ENCODE results near the gene KIF5C.
"Not testable (repeated sequence)": the region's sequence is repeated elsewhere in the genome, so short reads cannot be mapped to it uniquely, and the experiment has no call there.

The KIF5C gene

DNA sequence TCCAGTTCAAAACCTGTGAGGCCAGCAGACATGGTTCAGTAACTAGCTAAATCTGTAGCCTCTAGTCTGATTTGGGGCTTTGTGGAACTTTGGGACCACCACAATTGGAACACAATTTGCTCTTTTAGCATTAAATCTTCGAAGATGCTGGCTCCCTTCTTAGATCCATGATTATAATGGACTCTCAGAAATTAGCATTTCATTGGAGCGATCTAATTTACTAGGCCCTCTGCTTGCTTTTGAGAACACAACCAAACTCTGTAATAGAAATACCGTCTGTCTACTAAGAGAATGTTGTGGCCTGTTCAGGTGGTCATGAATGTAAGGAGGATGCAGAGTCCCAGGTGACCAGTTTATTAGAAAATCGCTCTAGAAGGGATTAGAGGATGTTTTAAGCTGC is 93.3 kb downstream of the KIF5C start:
- no peak for DNase-seq

DNA sequence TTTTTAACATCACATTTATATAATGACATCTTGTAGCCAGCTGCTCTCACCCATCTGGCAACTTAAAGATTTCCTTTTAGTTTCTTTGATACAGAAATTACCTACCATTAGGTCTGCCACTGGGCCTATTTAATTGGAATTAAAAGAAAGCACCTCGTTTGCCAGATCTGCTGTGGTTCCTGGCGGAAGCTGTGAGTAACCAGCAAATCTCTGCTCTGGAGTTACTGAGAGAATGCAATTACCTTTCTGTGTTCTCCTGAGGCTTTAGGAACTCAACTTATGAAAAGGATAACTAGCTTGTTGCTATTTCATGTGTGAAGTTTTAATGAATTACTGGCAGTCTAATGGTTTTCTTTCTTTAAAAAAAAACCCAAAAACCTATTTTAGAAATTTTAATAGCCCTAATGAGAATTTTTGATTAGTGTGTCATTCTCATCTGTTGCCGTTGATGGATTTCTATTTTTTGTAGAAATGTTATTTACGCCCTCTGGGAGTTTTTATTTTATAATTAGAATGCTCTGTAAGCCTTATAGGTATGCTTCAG is 93.8 kb downstream of the KIF5C start:
- no peak for DNase-seq

DNA sequence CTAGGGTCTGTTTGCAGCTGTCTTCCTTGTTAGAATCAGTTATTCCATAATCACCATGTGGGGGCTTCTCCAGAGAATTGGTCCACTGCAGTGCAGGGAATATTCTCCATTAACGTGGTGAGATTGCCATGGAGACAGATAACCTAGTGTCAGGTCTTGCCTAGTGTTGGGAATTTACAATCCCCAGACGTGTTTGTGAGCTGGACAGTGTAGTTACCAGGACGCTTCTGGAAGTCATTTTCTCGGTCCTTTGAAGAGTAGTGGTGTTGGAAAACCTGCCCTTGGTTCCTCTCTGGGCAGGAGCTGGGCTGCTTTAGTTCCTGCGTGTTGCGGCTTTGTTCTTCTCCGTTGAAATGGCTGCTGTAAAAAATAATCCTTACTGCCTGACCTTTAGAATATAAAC is 94.6 kb downstream of the KIF5C start:
- DNase-seq, result no peak

DNA sequence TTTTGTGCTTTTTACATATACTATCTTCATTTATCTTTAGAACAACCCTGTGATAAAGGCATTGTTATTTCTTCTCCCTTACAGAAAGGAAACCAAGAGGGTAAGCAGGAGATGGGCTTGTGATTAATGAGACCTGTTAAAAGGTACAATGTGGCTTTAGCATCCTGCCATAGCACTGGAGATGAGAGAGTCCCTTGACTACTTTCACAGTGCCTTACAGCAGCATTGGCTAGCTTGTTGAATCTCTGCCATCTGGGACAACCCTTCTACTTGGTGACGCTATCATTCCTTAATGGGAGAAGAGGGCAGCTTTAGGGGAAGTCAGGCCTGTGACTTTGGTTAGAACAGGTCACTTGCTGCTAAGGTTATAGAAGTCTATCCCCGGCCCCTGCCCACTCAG is 95.4 kb downstream of the KIF5C start:
- DNase-seq, result no peak

DNA sequence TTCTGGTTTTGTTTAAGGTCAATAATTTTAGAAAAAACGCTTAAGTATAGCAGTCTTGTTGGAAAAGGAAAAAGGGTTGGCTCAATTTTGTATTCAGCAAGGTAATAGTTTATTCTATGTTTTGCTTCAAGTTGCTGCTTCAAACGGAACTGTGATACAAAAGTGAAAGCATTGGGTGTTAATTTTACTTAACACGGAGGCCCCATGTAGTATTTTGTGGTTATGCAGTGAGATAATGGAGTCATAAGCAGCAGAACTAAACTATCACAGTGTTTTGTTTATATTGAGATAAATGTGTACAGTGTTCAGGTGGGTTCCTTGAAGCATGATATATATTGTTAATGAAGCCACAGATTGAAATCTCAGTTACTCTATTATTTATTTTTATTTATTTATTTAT is 96.5 kb downstream of the KIF5C start:
- DNase-seq, result peak; percentile 26

DNA sequence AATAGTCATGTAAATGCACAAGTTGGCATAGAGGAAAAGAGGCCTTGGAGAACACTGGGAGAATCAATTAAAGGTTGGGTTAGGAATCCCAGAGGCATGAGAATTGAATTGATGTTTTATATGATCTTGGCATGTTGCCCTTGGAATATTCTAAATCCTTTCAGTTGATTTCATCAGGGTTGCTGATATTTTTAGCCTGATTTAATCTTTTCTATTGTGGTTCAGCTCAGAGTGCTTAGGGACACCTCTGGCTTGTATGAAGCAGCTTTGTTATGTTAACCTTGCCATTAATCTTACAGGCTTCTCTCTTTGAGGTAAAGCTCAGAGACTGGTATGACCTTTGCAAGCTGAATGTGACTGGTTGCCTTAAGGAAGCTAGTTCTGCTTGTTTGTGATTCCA is 99.1 kb downstream of the KIF5C start:
- DNase-seq, result no peak

DNA sequence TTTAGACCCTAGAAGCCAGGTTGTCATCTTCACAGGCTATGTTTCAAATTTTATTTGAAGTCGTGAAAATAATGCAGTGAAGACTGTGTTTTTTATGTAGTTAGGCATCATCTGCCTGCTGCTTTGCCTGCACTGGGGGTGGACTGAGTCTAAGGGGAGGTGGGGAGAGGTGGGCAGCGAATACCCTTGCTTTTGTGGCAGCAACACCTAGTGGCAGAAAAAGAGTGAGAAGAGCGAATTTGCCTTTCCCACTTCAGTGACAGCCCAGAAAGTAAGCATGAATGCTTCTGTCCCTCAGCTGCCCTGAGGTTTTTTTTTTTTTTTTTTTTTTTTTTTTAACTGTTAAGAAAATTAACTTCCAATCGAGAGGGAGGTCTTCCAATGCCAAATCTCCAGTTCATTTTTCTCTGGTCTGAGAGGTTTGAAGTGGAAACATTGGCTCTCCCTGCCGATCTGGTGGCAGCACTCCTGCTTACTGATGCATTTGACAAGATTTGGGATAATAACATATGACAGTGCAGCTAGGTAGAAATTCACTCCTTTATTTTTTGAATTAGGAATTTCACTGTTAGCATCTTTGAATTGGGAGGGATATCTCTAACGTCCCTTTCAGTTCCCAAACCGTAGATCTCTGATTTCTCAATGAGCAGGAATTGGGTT is 103.1 kb downstream of the KIF5C start:
- DNase-seq, result no peak

DNA sequence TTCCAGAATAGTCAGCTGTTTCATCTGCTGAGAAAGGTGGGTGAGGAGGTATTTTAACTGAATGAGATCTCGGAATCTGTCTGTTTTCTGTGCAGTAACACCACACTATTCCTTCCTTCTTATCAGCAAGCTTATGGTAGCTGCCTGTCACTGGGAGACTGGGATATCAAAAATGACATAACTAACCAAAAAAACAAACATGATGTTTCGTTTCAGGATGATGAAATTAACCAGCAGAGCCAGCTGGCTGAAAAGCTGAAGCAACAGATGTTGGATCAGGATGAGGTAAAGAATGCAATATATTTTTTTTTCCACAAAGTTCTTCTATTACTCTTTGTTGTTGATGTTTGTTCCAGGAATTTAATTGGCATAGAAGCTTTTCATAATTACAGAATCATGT is 103.7 kb downstream of the KIF5C start:
- DNase-seq, result no peak

DNA sequence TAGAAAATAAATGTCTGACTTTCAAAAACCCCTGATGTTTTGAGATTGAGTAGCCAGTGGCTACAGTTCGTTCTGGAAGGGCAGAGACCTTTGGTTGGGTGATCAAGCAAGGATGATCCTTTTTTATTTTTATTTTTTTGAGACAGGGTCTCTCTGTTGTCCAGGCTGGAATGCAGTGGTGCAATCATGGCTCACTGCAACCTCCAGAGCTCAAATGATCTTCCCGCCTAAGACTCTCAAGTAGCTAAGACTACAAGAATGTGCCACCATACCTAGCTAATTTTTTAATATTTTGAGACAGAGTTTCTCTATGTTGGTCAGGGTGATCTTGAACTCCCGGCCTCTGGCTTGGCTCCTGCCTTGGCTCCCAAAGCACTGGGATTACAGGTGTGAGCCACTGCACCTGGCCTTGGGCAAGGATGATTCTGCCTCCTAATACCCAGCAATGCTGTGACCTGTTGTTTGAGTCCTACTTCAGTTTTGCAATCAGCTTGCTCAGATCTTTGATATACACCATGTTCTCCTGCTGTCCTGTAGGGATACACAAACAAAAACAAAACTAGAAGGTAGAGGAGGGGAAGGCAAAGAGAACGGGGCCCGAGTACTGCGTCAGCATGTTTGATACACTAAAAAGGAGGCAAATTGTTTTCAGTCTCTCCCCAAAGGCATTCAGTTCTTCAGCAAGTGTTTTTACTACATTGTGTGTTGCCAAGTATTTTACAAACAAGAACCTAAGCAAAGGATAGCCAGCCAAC is 104.3 kb downstream of the KIF5C start:
- DNase-seq, result no peak

DNA sequence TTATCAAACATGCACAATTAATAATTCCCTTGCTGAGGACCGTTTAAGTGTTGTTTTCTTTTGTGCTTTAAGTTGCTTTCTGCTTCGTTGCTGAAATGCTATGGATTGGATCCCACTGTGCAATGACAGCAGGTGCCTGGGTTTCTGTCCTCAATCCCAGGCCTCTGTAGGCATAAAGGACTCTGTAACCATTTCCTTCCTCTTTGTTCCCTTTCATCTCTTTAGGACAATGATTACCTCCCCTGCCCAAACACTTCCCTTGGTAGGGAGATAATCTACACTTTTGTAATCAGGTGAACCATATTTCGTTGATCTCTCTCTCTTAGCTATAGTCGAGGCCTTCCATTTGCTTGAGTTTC is 104.9 kb downstream of the KIF5C start:
- no peak for DNase-seq

DNA sequence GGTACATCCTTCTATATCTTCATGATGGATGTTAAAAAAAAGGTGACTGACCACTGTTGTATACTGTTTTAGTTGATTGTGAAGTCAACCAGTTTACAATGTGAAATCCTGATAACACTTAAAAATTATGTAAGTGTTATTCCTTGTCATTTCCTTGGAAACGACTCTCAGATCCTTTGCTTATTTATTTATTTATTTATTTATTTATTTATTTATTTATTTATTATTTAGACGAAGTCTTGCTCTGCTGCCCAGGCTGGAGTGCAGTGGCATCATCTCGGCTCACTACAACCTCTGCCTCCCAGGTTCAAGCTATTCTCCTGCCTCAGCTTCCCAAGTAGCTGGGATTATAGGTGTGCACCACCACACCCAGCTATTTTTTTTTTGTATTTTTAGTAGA is 105.5 kb downstream of the KIF5C start:
- DNase-seq, result not testable (repeated sequence)

DNA sequence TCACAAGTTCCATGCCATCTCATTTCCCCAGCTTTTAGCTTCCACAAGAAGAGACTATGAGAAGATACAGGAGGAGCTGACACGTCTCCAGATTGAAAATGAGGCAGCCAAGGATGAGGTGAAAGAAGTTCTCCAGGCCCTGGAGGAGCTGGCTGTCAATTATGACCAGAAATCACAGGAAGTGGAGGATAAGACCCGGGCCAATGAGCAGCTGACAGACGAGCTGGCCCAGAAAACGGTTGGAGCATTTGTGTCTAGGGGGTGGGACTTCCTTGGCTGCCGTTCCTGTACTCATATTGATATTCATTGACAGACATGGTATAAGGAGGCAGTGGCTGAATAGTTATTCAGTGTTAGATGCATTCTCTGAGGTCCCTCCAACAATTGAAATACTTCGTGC is 106.3 kb downstream of the KIF5C start:
- no peak for DNase-seq

DNA sequence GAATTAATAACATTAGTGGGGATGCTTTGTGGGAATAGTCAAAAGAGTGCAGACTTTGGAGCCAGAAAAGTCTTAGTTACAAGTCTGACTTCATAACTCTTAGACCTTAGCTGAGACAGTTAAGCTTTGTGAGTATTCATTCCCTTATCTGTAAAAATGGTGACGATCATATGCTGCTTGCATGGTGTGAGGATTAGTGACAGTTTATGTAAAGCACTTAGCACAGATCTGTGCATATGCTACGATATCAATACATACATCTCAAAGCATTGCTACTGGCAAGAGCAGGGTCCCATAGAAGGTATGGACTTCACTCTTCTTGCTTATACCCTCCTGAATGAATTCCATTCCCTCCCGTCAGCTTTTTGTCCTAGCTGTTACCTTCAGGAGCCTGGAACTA is 106.8 kb downstream of the KIF5C start:
- DNase-seq, result no peak

DNA sequence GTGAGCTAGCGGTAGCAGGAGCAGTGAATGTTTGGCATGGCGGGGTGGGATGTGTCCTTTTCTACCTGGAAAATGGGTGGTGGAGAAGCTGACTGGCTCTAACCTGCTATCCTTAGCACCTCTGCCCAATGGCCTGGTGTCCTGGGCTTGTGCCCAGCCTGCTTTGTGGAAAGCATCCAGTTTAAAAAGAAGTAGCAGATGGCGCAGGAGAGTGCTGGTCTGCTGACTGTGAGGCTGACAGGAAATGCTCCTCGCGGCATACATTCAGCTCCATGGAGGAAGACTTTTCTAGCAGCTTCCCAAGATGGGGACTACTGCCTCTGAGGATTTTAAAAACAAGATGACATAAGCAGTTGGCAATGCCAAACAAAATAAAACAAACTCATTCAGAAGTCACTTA is 107.3 kb downstream of the KIF5C start:
- DNase-seq, result no peak

DNA sequence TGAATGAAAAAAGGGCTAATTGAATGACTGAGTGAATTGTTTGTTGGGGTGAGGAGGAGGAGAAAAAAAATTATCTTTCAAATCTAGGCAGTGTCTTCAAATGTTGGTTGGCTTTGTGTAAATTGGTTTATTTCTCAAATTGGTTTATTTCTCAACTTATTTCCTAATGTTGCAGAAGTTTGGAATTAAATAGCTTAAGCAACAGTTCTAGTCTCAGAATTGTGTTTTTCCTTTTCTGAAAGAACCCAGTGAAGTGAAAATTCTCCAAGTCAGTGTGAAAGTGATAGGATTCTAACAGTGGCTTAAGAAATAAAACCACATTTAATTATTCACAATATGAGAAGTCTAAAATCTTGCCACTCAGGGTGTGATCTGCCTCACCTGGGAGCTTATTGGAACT is 108.9 kb downstream of the KIF5C start:
- DNase-seq, result peak; percentile 16

DNA sequence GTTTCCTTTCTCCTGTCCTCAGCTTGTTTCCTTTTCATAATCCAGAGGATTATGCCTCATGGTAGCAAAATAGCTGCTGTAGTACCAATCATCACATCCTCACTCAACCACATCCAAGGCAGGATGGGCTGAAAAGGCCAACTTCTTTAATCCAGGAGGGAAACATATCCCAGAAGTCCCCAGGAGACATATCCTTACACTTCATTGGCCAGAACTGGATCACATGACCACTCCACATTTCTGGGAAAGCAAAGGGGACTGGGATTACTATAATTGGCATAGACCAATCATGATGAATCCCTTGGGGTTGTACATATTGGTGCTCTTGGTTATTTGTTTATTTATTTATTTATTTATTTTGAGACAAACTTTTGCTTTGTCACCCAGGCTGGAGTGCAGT is 109.4 kb downstream of the KIF5C start:
- DNase-seq, result no peak

DNA sequence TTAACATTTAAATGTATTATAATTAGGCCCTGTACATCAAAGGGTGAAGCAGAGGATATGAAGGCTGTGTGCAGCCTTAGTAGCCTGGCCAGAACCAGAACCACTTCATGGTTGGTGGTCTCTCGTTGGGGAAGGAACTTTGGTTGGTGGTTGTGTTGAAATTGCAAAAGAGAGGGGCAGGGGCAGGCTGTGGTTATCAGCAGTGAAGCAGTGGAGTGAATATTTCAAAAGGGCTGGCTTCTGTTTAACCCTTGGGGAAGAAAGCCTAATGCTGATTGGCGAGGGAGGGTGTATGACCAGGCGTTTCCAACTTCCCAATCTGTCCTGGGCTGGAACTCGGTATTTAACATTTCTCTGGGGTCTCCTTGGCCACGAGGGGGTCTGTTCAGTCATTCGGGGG is 112.3 kb downstream of the KIF5C start:
- DNase-seq, result no peak

DNA sequence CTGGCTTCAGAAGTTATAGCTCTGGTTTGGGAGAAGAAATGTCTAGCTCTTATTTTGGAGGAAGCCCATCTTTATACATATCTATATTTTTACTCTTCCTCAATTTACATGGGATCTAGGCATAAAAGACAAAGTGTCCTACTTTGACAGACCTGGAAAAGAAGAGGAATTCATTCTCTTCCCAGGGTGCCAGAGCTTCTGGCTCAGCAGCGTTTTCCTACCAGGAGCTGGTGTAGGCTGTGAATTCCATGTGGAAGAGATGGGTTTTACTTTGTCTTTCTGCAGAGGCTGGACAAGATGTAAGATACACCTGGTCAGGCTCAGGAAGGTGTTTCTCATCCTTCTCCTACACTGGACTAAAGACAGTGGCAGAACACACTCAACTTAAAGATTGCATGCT is 113.3 kb downstream of the KIF5C start:
- DNase-seq, result no peak

DNA sequence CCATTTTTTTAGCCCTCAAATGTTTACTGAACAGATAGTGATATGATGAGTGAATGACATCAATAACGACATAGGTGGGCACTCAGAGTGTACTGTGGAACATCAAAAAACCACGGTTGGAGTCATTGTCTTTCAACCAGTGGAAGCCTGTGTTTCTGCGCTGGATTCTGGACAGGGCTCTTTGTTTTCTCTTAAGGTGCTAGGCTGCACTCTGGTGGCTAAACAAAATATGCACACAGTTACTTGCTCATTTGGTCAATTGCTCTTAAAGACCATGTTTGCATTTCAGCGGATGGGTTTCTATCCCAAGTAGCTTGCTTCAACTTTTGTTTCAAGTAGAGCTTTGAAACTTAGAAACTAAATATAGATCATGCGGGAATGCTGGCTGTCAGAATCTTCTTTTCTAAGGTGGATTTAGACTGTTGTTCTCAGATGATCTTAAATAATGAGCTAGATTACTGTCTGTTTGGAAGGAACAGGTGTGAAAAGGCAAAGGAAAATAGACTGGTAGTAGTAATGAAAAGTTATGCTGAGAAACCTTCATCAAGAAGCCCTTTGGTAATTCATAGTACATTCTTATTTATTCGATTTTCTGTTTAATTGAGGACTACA is 115.0 kb downstream of the KIF5C start:
- peak; percentile 77 for DNase-seq

DNA sequence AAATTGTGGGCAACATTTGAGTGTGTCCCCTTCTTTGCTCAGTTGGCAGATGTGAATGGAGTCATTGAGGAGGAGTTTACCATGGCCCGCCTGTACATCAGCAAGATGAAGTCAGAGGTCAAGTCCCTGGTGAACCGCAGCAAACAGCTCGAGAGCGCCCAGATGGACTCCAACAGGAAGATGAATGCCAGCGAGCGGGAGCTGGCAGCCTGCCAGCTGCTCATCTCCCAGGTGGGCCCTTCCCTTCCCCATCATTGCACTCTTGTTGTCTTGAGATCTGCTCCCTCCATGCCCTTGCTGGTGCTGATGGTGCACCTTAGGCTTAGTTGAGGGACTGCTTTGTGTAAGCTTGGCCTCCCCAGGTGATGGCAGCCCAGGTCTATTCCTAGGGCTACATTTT is 115.9 kb downstream of the KIF5C start:
- no peak for DNase-seq

DNA sequence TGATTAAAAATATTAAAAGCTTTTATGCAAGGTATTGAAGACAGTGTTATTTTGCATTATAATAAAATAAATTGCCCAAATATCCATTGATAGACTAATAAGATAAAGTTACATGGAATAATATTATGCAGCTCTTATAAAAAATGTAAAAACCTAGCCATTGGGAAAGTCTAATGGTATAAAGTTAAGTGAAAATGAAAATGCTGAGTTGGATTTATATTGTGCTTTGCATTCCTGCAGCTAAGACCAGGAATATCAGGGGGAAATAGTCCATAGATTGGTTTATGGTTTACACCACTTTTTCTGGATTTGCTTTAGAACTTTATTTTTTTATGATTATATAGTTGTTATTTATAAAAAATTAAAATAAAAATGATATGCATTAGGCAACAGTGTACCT is 117.4 kb downstream of the KIF5C start:
- no peak for DNase-seq

DNA sequence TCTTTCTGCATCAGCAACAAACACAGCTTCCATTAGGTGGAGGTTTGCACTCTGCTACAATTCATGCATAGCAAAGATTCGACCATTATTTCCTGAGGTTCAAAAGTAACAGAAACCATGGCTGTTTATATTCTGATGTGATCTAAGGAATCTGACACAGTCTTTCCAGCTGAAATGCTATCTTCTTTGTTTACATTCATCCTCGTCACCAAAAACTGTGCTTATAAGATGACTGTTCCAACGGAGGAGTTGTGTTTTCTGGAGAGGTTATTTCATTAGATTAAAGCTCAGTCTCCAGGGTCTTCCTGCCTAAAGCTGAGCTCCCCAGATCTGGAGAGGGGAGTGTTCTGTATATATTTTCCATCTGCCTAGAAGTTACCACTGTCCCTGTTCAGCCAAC is 118.3 kb downstream of the KIF5C start:
- DNase-seq, result no peak

DNA sequence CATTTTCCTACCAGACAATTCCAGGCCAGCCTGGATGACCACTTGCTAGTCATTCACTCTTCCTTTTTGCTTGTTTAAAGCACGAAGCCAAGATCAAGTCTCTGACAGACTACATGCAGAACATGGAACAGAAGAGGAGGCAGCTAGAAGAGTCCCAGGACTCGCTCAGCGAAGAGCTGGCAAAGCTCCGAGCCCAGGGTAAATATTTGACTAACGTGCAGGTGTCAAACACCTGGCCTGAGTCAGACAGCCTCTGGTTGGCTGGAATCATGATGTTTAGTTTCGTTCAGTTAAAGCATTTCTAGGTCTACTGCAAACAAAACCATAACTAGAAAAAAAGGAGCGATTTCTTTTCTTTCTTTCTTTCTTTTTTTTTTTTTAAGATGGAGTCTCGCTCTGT is 119.3 kb downstream of the KIF5C start:
- DNase-seq, result no peak

DNA sequence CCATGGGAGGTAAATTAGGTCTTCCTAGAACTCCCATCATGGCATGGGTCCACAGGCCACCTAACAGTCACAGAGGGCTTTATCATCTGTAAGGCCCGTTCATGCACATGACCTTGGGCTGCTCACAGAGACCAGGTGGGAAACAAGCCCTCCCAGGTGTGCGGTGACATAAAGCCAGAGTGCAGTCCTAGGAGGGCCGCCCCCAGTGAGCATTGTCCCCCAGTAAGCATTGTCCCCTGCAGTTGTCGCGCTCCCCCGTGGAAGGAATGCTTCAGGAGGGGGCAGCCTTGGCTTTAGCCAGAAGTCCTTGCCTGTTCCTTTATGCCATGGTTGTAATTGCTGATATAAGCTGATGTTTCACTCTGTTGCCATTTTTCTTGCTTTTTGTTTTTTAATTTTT is 121.8 kb downstream of the KIF5C start:
- no peak for DNase-seq

Measured in suppressor macrophage treated with lipopolysaccharide for 4 hours (primary cell).